Measurements from ENCODE around the gene SPR. TPM values are rescaled to one million over a fixed set of nuclear protein-coding genes. Genes with fewer than 3 reads are reported as not detected.

The SPR gene
- total RNA-seq, 1 donor from 2014 or later, result 24.2 TPM

DNA sequence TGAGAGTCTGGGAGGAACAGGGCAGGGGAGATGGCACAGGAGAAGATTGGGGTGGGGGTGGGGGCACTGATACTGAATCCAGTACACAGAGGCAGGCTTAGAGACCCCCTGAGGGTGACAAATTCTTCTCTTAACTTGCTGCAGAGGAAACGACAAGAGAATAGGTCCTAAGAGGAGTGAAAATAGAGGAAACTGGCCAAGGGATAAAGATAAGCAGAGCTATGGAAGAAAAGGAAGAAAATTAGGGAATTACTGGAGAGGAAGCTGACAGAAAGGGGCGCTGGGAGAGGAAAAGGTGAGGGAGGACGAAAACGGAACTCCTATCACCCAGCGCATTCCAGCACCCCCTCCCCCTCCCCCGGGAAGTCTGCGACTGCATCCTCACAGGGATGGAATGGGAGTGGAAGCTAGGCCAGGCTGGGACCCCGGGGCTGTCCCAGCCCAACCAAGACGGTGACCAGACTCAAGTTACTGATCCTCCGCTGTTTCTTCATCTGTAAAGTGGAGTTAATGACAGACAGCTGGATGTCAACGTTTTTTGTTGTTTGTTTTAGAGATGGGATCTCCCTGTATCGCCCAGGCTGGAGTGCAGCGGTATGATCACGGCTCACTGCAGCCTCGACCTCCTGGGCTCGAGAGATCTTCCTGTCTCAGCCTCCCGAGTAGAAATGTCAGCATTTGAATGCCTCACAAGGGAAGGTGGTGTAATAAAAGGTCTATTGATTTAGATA, 27.5 kb downstream of the SPR start:
- no peak for TF ChIP-seq CTCF (IDR thresholded peaks at IDR 0.05; ENCODE audit: unreplicated experiment)
- Mint-ChIP-seq H3K4me3 (ENCODE audit: low read depth) (peak overlapping the region; percentile 31), H3K9me3 (ENCODE audit: low read depth) (no peaks in the 10 kb centered on the region), H3K4me1 (ENCODE audit: low read depth) (peaks cover 10% of the 10 kb centered on the region), H3K27me3 (peaks cover 84% of the 10 kb centered on the region), H3K36me3 (ENCODE audit: insufficient read depth) (no peaks in the 10 kb centered on the region), H3K27ac (no peak overlapping the region)
- DNase-seq (ENCODE audit: low spot score, unreplicated experiment), result no peak

DNA sequence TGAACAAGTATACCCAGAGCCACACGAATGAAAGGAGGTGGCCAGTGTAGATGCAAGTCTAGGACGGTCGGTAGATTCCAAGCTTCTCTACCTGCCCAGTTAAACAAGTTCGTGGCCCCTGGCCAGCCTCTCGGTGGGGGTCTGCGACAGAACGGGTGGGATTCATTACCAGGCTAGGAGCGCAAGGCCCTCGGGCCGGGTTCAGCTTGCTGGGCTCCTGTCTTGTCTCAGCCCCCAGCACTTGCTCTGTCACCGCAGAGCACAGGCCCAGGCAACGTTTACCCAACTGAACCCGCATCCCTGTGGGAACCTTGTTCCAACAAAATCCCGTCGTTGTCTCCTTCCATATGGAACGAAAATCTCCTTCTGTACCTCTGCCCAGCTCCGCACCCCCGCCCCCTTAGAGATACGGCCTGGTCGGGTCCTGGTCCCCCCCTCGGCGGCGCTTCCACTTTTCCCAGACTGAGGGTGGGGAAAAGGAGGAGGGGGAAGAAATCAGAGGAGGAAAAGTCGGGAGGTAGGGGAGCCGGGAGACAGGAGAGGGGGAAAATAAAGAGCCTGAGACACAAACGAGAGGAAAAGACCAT, 28.2 kb downstream of the SPR start:
- Mint-ChIP-seq H3K4me3 (ENCODE audit: low read depth) (peak overlapping the region; percentile 31), H3K27ac (no peak overlapping the region), H3K36me3 (ENCODE audit: insufficient read depth) (no peaks in the 10 kb centered on the region), H3K9me3 (ENCODE audit: low read depth) (no peaks in the 10 kb centered on the region), H3K27me3 (peaks cover 84% of the 10 kb centered on the region), H3K4me1 (ENCODE audit: low read depth) (peaks cover 10% of the 10 kb centered on the region)
- no peak for TF ChIP-seq CTCF (IDR thresholded peaks at IDR 0.05; ENCODE audit: unreplicated experiment)
- DNase-seq (ENCODE audit: low spot score, unreplicated experiment), result no peak

DNA sequence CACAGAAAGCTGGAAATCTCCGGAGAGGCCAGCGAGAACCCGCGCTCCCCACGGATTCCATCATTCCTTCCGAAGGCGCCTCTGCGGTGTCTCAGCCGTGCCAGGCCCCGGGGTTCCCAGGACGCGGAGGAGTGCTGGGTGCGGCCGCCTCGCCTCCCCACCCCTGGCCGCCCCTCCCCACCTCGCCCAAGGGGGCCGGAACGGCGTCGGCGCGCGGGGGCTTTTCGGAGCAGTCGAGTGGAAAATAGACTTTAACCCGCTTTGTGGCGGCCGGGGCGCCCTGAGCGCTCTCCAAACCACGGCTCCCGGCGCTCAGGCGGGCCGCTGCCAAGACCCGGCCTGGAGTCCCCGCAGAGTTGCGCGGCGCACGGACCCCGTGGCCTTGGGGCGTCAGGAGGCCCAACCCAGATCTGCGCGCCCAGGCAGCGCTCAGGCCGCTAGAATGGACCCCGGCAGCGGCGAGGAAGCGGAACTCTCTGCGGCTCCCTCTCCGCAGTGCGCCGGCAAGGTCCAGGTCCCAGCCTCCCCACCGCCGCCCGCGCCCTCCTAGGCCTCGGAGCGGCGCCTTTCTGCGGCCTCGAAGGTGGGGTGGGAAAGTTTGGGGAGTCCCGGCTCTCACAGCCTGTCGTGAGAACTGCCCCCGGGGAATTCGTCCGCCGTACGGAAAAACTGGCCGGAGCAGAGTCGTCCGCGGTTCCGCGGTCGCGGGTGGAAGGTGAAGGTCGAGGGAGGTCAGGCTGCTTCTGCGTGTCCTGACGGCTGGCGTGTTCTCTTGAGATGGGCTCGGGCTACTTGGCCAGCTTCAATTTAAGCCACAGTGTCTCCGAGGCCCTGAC, 28.9 kb downstream of the SPR start:
- TF ChIP-seq CTCF (IDR thresholded peaks at IDR 0.05; ENCODE audit: unreplicated experiment), result no peak
- Mint-ChIP-seq H3K4me3 (ENCODE audit: low read depth) (peak overlapping the region; percentile 65), H3K4me1 (ENCODE audit: low read depth) (peaks cover 10% of the 10 kb centered on the region), H3K9me3 (ENCODE audit: low read depth) (no peaks in the 10 kb centered on the region), H3K27me3 (peaks cover 84% of the 10 kb centered on the region), H3K36me3 (ENCODE audit: insufficient read depth) (no peaks in the 10 kb centered on the region), H3K27ac (no peak overlapping the region)
- peak; percentile 57 for DNase-seq (ENCODE audit: low spot score, unreplicated experiment)

DNA sequence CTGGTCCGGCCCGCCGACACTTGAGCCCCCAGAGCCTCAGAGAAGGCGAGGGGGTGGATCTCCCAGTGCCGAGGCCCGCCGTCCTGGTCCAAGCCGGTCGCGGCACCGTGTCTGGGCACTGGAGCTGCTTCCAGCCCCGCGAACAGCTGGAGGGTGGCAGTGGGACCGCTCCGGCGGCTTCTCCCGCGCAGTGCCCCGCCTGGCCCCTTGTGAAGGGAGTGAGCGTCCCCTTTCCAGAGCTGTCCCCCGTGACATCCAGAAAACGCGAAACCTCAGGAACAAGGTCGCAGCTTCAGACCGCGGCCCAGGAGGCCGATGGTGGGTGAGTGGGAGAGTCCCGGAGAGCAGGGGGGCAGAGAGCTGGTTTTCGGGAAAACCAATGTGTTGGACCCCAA, 29.5 kb downstream of the SPR start:
- TF ChIP-seq CTCF (IDR thresholded peaks at IDR 0.05; ENCODE audit: unreplicated experiment), result no peak
- DNase-seq (ENCODE audit: low spot score, unreplicated experiment), result no peak
- Mint-ChIP-seq H3K4me3 (ENCODE audit: low read depth) (peak overlapping the region; percentile 65), H3K27ac (peak overlapping the region; percentile 8), H3K4me1 (ENCODE audit: low read depth) (peaks cover 10% of the 10 kb centered on the region), H3K27me3 (peaks cover 84% of the 10 kb centered on the region), H3K9me3 (ENCODE audit: low read depth) (no peaks in the 10 kb centered on the region), H3K36me3 (ENCODE audit: insufficient read depth) (no peaks in the 10 kb centered on the region)

DNA sequence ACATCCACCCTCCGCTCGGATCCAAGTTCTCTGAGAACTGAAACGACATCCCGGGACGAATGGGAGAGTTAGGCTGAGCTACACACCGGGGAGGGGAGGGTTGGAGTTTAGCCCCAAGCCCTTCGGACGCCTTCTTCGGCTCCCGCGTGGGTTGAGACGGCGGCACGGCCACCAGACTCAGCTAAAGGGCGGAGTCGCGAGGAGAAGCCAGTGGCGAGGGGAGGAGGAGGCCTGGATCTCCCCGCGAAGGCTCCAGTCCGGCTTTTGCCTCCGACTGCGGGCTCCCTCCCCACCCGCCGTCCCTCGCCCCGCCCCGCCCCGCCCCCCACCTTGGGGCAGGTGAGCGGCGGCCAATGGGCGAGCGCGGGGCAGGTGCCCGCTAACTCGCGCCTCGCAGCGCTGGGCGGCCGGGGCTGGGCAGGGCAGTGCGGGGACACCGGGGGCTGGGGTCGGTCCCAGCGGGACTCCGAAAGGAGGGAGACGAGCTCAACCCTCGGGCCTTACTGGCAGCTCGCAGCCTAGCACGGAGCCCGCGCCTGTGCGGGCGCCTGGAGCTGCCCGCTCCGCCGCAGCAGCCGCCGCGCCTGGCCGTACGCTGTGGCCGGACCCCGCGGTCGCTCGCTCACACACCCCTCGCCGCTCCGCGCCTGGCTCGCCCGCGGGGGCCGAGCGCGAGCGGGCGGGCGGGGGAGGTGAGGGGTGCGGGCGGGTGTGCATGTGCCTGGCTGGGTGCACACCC, 30.1 kb downstream of the SPR start, which contains the start of gene EMX1:
EMX1 (plus strand) TSS at position 382 of the 739 bp plus-strand sequence; CDS start at position 716, 334 bp downstream.
- peaks cover 84% of the 10 kb centered on the region for H3K27me3 Mint-ChIP-seq
- peak; percentile 74 for DNase-seq (ENCODE audit: low spot score, unreplicated experiment)
- peaks cover 10% of the 10 kb centered on the region for H3K4me1 Mint-ChIP-seq (ENCODE audit: low read depth)
- no peaks in the 10 kb centered on the region for H3K36me3 Mint-ChIP-seq (ENCODE audit: insufficient read depth)
- no peaks in the 10 kb centered on the region for H3K9me3 Mint-ChIP-seq (ENCODE audit: low read depth)
- no peak for TF ChIP-seq CTCF (IDR thresholded peaks at IDR 0.05; ENCODE audit: unreplicated experiment)
- H3K27ac Mint-ChIP-seq, result peak within 1 kb of the TSS; percentile 8
- peak within 1 kb of the TSS; percentile 65 for H3K4me3 Mint-ChIP-seq (ENCODE audit: low read depth)
